ENCODE results near the gene UBIAD1. TPM values are rescaled to one million over a fixed set of nuclear protein-coding genes. Genes with fewer than 3 reads are reported as not detected.

The UBIAD1 gene
- total and polyA plus RNA-seq, 2 donors (not counting 3 experiments of a cell fraction or from before 2014, with no cell fraction given): 12.7 to 17.8 TPM

- no peak overlapping the region for H3K4me3 ChIP-seq (replicated peaks in 1 of 3; ENCODE audit: insufficient read depth in 1 of 3, low read depth in 1 of 3, low read length in 3 of 3)
- no peaks in the 10 kb centered on the region for H3K79me2 ChIP-seq (ENCODE audit: control insufficient read depth, insufficient read depth, low read length)
- dilution Hi-C loops (cut with MboI; ENCODE audit: extremely low pct_ligation_motif_present, low sequenced_read_pairs) (no loop called here), intact Hi-C loops (cut with micrococcal nuclease) (loop anchor here (5.0 kb wide), 1 partner anchor 93 kb away; no protein-coding TSS in a partner anchor)
- no peak overlapping the region for H3K4me2 ChIP-seq (ENCODE audit: insufficient read depth, low read length)
- CTCF ChIA-PET: interaction anchor here (0.9 to 2.9 kb wide), 3 partner anchors 12 to 308 kb away, joined by 3 to 22 read pairs (median 3); no protein-coding TSS in a partner anchor
- H3K27ac ChIP-seq (ENCODE audit: insufficient read depth, low read depth, low read length): no peak overlapping the region
- no peaks in the 10 kb centered on the region for H3K9me1 ChIP-seq (replicated peaks; ENCODE audit: control insufficient read depth, extremely low read depth, insufficient read depth, low read length)
- no peaks in the 10 kb centered on the region for H3K4me1 ChIP-seq (ENCODE audit: control insufficient read depth, extremely low read depth, insufficient read depth, low read length)
- FAIRE-seq (no peak), DNase-seq (ENCODE audit: low read depth, low spot score) (no peak)
- no TSS peak for BruUV-seq (replicated peaks)
- peaks cover 0 to 4% of the 10 kb centered on the region in 2 experiments for H3K27me3 ChIP-seq (ENCODE audit: control insufficient read depth in 2 of 2, insufficient read depth in 2 of 2, low read length in 2 of 2)
- H3K36me3 ChIP-seq (ENCODE audit: control insufficient read depth in 2 of 2, extremely low read depth in 1 of 2, insufficient read depth in 2 of 2, low read length in 2 of 2): no peaks in the 10 kb centered on the region
- POLR2A ChIA-PET: no interaction called here
- H4K20me1 ChIP-seq (replicated peaks; ENCODE audit: control insufficient read depth, extremely low read depth, insufficient read depth, low read length): peaks cover 3% of the 10 kb centered on the region
- H2AFZ ChIP-seq (ENCODE audit: low read depth, low read length): no peak overlapping the region
- H3K9ac ChIP-seq (replicated peaks; ENCODE audit: extremely low read depth, insufficient read depth, low read length): no peak overlapping the region
- no peak for TF ChIP-seq MYC (IDR thresholded peaks at IDR 0.05; ENCODE audit: low read depth, low read length)
- no peak for TF ChIP-seq MAX (IDR thresholded peaks at IDR 0.05; ENCODE audit: insufficient read depth, insufficient read length)
- TF ChIP-seq CTCF (IDR thresholded peaks at IDR 0.05; ENCODE audit: extremely low read depth in 1 of 2, insufficient read depth in 1 of 2, low read depth in 1 of 2, low read length in 2 of 2): no peak
- TF ChIP-seq JUN (IDR thresholded peaks at IDR 0.05; ENCODE audit: borderline replicate concordance, insufficient read depth, insufficient read length, low read depth): no peak
- TF ChIP-seq FOS (IDR thresholded peaks at IDR 0.05; ENCODE audit: borderline replicate concordance, insufficient read depth, low read length): no peak
- no peak for TF ChIP-seq POLR2AphosphoS5 (IDR thresholded peaks at IDR 0.05; ENCODE audit: insufficient read depth, low read depth, low read length)
- TF ChIP-seq EZH2 (IDR thresholded peaks at IDR 0.05; ENCODE audit: borderline replicate concordance, low read depth, low read length, severe bottlenecking): no peak
- TF ChIP-seq POLR2A (IDR thresholded peaks at IDR 0.05; ENCODE audit: low read depth, low read length): no peak
- TF ChIP-seq GATA2 (IDR thresholded peaks at IDR 0.05; ENCODE audit: insufficient read depth, insufficient read length, low read depth, low read length): no peak
- H3K9me3 ChIP-seq (replicated peaks; ENCODE audit: control insufficient read depth, insufficient read depth, low read length): no peaks in the 10 kb centered on the region
Observed at GRCh38 chr1:11334821-11335220, 61.8 kb downstream of the UBIAD1 start.
